ENCODE results near the gene GRIPAP1. TPM values are rescaled to one million over a fixed set of nuclear protein-coding genes. Genes with fewer than 3 reads are reported as not detected.

Gene GRIPAP1, protein sequence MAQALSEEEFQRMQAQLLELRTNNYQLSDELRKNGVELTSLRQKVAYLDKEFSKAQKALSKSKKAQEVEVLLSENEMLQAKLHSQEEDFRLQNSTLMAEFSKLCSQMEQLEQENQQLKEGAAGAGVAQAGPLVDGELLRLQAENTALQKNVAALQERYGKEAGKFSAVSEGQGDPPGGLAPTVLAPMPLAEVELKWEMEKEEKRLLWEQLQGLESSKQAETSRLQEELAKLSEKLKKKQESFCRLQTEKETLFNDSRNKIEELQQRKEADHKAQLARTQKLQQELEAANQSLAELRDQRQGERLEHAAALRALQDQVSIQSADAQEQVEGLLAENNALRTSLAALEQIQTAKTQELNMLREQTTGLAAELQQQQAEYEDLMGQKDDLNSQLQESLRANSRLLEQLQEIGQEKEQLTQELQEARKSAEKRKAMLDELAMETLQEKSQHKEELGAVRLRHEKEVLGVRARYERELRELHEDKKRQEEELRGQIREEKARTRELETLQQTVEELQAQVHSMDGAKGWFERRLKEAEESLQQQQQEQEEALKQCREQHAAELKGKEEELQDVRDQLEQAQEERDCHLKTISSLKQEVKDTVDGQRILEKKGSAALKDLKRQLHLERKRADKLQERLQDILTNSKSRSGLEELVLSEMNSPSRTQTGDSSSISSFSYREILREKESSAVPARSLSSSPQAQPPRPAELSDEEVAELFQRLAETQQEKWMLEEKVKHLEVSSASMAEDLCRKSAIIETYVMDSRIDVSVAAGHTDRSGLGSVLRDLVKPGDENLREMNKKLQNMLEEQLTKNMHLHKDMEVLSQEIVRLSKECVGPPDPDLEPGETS
- total RNA-seq: 10 to 100 TPM; 19.7 to 63.1 (median 29.7) TPM
- polyA plus RNA-seq: 10 to 100 TPM; 14.4 to 42.0 (median 18.3) TPM

DNA sequence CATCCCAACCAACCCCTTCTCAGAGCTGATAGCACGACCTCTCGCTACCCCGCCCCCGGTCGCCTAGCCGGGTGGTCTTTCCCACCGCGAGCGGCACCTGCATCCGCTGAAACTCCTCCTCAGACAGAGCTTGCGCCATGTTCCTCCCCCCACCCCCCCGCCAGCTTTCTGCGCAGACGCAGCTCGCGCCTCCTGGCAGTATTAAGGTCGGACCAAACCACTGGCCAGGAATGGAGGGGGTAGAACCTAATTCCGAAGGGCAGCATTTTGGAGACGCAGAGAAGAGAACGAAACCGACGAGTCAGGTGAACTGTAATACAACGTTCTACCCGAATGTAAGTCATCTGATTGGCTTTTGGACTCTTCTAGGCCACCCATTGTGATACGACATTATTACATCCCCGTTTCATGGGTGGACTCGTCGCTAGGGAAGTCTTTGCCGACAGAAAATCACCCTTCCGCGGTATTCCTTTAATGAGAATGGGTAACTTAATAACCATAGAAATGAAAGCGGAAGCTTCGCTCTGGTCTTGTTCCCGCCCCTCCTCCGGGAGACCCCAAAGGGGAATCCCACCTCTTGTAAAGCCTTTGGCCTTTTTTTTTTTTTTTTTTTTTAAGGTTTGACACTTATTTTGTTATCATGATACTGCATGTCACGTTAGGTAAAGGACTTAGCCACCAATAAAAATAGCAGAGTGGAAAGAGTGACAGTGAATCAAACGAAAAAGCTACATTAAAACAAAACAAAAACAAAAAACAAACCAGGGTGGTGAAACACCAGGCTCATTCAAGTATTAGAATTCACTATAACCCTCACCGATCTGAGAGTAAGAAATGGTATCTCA is at the start of gene GRIPAP1:
GRIPAP1 (minus strand) TSS at position 174 of the 845 bp plus-strand sequence; CDS start at position 139, 35 bp downstream.
- 2% methylated on average over 38 of the region's 38 CpGs for WGBS, 2 donors
- H3K9me3 ChIP-seq: no peaks in the 10 kb centered on the region
- peak within 1 kb of the TSS; percentile 57 to 67 (median 63) for H3K4me3 ChIP-seq
- DNase-seq: peak; percentile 77
- H3K4me1 ChIP-seq: peaks cover 0 to 9% (median 6%) of the 10 kb centered on the region in 4 donors
- TF ChIP-seq EP300 (IDR thresholded peaks at IDR 0.05): no peak
- TF ChIP-seq, protein P1, sequence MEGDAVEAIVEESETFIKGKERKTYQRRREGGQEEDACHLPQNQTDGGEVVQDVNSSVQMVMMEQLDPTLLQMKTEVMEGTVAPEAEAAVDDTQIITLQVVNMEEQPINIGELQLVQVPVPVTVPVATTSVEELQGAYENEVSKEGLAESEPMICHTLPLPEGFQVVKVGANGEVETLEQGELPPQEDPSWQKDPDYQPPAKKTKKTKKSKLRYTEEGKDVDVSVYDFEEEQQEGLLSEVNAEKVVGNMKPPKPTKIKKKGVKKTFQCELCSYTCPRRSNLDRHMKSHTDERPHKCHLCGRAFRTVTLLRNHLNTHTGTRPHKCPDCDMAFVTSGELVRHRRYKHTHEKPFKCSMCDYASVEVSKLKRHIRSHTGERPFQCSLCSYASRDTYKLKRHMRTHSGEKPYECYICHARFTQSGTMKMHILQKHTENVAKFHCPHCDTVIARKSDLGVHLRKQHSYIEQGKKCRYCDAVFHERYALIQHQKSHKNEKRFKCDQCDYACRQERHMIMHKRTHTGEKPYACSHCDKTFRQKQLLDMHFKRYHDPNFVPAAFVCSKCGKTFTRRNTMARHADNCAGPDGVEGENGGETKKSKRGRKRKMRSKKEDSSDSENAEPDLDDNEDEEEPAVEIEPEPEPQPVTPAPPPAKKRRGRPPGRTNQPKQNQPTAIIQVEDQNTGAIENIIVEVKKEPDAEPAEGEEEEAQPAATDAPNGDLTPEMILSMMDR (IDR thresholded peaks at IDR 0.05): no peak
- TF ChIP-seq POLR2A (IDR thresholded peaks at IDR 0.05): peak; percentile 60 to 65
- peak; percentile 47 to 81 (median 66) for TF ChIP-seq POLR2AphosphoS5 (IDR thresholded peaks at IDR 0.05)
- intact Hi-C loops (cut with DNase I): loop anchor here (2.0 to 10.0 kb wide), 3 partner anchors 35 to 102 kb away; no protein-coding TSS in a partner anchor
- peaks cover 0 to 8% (median 0%) of the 10 kb centered on the region in 4 donors for H3K36me3 ChIP-seq
- H3K27ac ChIP-seq: peak within 1 kb of the TSS; percentile 69 to 84 (median 75)
- H3K27me3 ChIP-seq: no peaks in the 10 kb centered on the region

DNA sequence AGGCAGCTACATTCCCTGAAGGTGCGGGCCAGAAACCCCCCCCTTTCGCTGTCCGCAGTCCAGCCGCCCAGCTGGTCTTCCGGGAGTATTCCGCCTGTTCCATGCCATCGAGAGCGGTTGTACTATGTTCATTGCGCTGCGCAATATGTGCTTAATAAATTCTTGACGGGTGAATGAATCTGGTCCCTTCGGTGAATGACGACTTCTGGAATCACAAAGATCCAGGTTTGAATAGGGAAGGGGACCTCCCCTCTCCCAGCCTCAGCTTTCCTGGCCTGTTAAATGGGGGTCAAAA is 41.9 kb upstream of the GRIPAP1 start:
- H3K27ac ChIP-seq: peak overlapping the region; percentile 75 to 84 (median 80)
- H3K4me3 ChIP-seq: peak overlapping the region in 2 of 4 donors; percentile 12 to 26
- no peak for DNase-seq
- no peaks in the 10 kb centered on the region for H3K9me3 ChIP-seq
- no peaks in the 10 kb centered on the region for H3K27me3 ChIP-seq
- H3K36me3 ChIP-seq: peaks cover 0 to 6% (median under 1%) of the 10 kb centered on the region in 4 donors
- intact Hi-C loops (cut with DNase I): loop anchor here (2.0 to 10.0 kb wide), 4 partner anchors 85 to 1389 kb away; partner anchors contain the start of genes ELK1, MAGIX, PIM2 and UXT
- TF ChIP-seq, protein P1 (IDR thresholded peaks at IDR 0.05): peak in 1 of 4 experiments; percentile 0
- TF ChIP-seq EP300 (IDR thresholded peaks at IDR 0.05) (no peak), POLR2AphosphoS5 (IDR thresholded peaks at IDR 0.05) (peak in 1 of 4 donors; percentile 32)
- 4 to 19% methylated on average over 13 of the region's 13 CpGs for WGBS, 2 donors
- H3K4me1 ChIP-seq: peaks cover 0 to 21% (median 19%) of the 10 kb centered on the region in 4 donors

DNA sequence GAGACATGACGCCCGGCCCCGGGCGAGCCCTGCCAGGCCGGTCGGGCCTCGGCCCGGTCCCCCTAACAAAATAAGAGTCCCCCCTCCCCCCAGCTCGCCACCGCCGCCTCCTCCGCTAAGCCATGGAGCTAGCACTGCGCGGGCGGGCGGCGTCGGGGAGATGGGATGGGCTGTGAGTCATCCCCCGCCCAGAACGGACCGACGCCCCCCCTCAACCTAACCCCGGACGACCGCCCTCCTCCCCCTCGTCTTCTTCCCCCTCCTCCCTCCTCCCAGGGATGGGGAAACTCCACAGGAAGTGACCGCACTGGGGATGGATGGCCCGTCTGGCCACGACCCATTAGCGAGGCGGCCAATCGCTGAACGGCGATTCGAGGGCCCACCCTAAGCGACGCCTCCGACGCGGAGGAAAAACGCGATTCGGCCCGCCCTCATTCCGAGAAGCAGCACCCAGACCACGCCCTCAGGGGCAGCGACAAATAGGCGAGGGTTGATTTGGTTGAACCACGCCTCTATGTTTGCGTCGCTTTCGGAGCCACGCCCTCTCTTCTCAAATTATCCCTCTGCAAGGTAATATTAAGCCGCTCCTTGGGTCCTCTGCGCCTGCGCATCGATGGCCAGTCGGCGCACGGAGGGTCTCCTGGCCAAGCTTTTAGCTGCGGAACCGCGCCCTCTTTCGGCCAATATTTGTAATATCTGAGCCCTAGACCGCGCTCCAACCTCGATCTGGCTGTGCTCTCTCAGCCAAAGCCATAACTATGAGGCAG is 41.3 kb upstream of the GRIPAP1 start, which contains the start of gene TFE3:
TFE3 (minus strand) TSS at position 138 of the 767 bp plus-strand sequence; CDS start at position 7, 131 bp downstream.
- H3K27me3 ChIP-seq: no peaks in the 10 kb centered on the region
- H3K27ac ChIP-seq: peak within 1 kb of the TSS; percentile 95 to 100 (median 98)
- TF ChIP-seq POLR2A (IDR thresholded peaks at IDR 0.05) (peak; percentile 66 to 77), EP300 (IDR thresholded peaks at IDR 0.05) (peak in 1 of 4 donors; percentile 16), POLR2AphosphoS5 (IDR thresholded peaks at IDR 0.05) (peak; percentile 88 to 94 (median 91))
- TF ChIP-seq, protein P1 (IDR thresholded peaks at IDR 0.05): peak in 2 of 4 experiments; percentile 46 to 51
- H3K4me1 ChIP-seq: peaks cover 0 to 24% (median 22%) of the 10 kb centered on the region in 4 donors
- 0% methylated on average over 67 of the region's 67 CpGs for WGBS, 2 donors
- peak; percentile 99 for DNase-seq
- H3K9me3 ChIP-seq: no peaks in the 10 kb centered on the region
- H3K4me3 ChIP-seq: peak within 1 kb of the TSS; percentile 70 to 90 (median 76)
- H3K36me3 ChIP-seq: peaks cover 0 to 11% (median 2%) of the 10 kb centered on the region in 4 donors
- intact Hi-C loops (cut with DNase I): loop anchor here (2.0 to 10.0 kb wide), 4 partner anchors 85 to 1389 kb away; partner anchors contain the start of genes ELK1, MAGIX, PIM2 and UXT
